OCI-LY1 (cell line): ENCODE data around the gene HNRNPA0.

ENCODE experiments used
- H2AFZ ChIP-seq: fragments of 200-600 bp; sonication (generic), shearing (Covaris generic); 2 replicates; pipeline ENCODE4 v1.6.0; 2014; ENCODE audit warnings: antibody characterized with exemption, mild to moderate bottlenecking, low read length
- H3F3A ChIP-seq: fragments of 200-600 bp; sonication (generic), shearing (Covaris generic); 2 replicates; pipeline ENCODE4 v1.6.0; 2014; ENCODE audit warnings: mild to moderate bottlenecking, antibody characterized with exemption, low read length, moderate library complexity; ENCODE audit not compliant: insufficient read depth
- H3K27ac ChIP-seq: fragments of 200-600 bp; sonication (generic); 2 replicates; pipeline ENCODE4 v1.5.1; 2014; ENCODE audit warnings: low read length, mixed run types, mild to moderate bottlenecking, low read depth; ENCODE audit not compliant: poor library complexity, severe bottlenecking
- H3K27me3 ChIP-seq: fragments of 200-600 bp; sonication (generic); 2 replicates; pipeline ENCODE4 v1.6.0; 2014; ENCODE audit warnings: antibody characterized with exemption, mild to moderate bottlenecking, low read length, moderate library complexity; ENCODE audit not compliant: insufficient read depth
- H3K36me3 ChIP-seq: fragments of 200-600 bp; sonication (generic); 2 replicates; pipeline ENCODE4 v1.6.1; 2014; ENCODE audit warnings: mild to moderate bottlenecking, antibody characterized with exemption, low read length, moderate library complexity, mixed read lengths; ENCODE audit not compliant: insufficient read depth
- H3K4me1 ChIP-seq: fragments of 200-600 bp; sonication (generic); 2 replicates; pipeline ENCODE4 v1.5.1; 2014; ENCODE audit warnings: mild to moderate bottlenecking, low read length, moderate library complexity; ENCODE audit not compliant: insufficient read depth, severe bottlenecking
- H3K4me2 ChIP-seq: fragments of 200-600 bp; sonication (generic), shearing (Covaris generic); 2 replicates; pipeline ENCODE4 v1.6.1; 2014; ENCODE audit warnings: low read length
- H3K4me3 ChIP-seq: fragments of 200-600 bp; sonication (generic); 2 replicates; pipeline ENCODE4 v1.5.1; 2014; ENCODE audit warnings: low read length, low read depth, mild to moderate bottlenecking, mixed read lengths; ENCODE audit not compliant: poor library complexity, severe bottlenecking
- H3K79me2 ChIP-seq: fragments of 200-600 bp; shearing (Covaris generic); 2 replicates; pipeline ENCODE4 v1.6.1; 2016; ENCODE audit warnings: mixed run types, low read length, mixed read lengths; ENCODE audit not compliant: insufficient read depth
- H3K9ac ChIP-seq: fragments of 200-600 bp; sonication (generic), shearing (Covaris generic); 2 replicates; pipeline ENCODE4 v1.6.1; 2014; ENCODE audit warnings: mild to moderate bottlenecking, low read length, mixed read lengths
- H3K9me2 ChIP-seq: fragments of 200-600 bp; sonication (generic), shearing (Covaris generic); 2 replicates; pipeline ENCODE4 v1.6.1; 2014; ENCODE audit warnings: low read depth, mild to moderate bottlenecking, low read length, mixed read lengths
- H3K9me3 ChIP-seq: fragments of 200-600 bp; shearing (Covaris generic); 2 replicates; pipeline ENCODE4 v1.6.1; 2014; ENCODE audit warnings: low read length, mixed read lengths
- H4K20me1 ChIP-seq: fragments of 200-600 bp; sonication (generic), shearing (Covaris generic); 2 replicates; pipeline ENCODE4 v1.6.0; 2016; ENCODE audit warnings: mild to moderate bottlenecking, low read length; ENCODE audit not compliant: insufficient read depth
- CTCF ChIP-seq: fragments of 200-600 bp; sonication (generic), shearing (Covaris generic); IDR thresholded peaks from 2 replicates; pipeline ENCODE4 v1.5.1; 2017; ENCODE audit warnings: mild to moderate bottlenecking, antibody characterized with exemption, low read length, moderate library complexity, mixed read lengths
- EZH2 ChIP-seq: fragments of 200-600 bp; sonication (generic), shearing (Covaris generic); IDR thresholded peaks from 2 replicates; pipeline ENCODE4 v1.8.0; 2017; ENCODE audit warnings: borderline replicate concordance, mixed run types, mild to moderate bottlenecking, antibody characterized with exemption, low read length, moderate library complexity, mixed read lengths

Gene HNRNPA0

DNA sequence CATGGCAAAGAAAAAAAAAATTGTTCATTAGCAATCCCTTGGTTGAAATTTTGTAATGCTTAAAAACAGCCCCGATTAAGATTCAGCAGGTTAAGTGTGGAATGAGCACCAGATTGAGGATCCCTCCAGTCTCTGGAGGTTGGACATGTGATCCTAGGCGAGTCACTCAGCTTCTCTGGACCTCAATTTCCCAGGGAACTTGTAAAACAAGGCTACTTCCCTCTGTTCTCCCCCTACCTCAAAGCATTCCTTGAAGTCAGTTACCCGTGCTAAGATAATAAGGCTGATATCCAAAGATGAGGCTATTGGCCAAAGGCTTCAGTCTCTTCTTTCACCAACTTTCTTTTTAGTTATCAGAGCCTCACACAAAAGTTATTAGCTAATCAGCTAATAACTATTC, 21.2 kb downstream of the HNRNPA0 start:
- H3K4me1 ChIP-seq: no peaks in the 10 kb centered on the region
- no peaks in the 10 kb centered on the region for H3K36me3 ChIP-seq
- no peak overlapping the region for H2AFZ ChIP-seq
- no peaks in the 10 kb centered on the region for H3F3A ChIP-seq
- H3K27ac ChIP-seq: no peak overlapping the region
- TF ChIP-seq EZH2 (no peak), CTCF (no peak)
- H4K20me1 ChIP-seq: no peaks in the 10 kb centered on the region
- H3K79me2 ChIP-seq: no peaks in the 10 kb centered on the region
- H3K9me3 ChIP-seq: no peaks in the 10 kb centered on the region
- H3K9ac ChIP-seq: no peak overlapping the region
- H3K4me3 ChIP-seq: no peak overlapping the region
- peaks cover 5% of the 10 kb centered on the region; the same call in 1 of the 2 replicates for H3K27me3 ChIP-seq
- H3K4me2 ChIP-seq: no peak overlapping the region
- H3K9me2 ChIP-seq: no peaks in the 10 kb centered on the region

DNA sequence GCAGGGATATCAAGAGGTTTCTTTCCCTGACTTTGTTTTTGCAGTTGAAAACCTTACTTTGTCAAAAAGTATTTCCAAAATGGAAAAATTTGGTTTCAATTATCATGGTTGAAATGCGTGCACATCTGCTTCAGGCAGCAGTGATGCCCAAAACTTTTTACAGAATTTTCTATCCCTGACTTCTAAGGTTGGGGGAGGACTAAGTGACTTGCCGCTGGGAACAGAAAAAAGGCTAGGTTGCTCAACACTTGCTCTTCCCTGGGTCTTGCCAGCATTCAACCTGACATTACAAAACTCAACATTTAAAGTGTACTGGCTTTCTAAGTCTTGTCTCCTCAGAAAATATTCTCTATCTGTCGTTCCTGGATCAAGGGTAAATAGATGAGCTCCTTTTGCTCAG, 23.0 kb downstream of the HNRNPA0 start:
- no peak overlapping the region for H3K9ac ChIP-seq
- H3K4me1 ChIP-seq: no peaks in the 10 kb centered on the region
- no peaks in the 10 kb centered on the region for H3K9me2 ChIP-seq
- H3F3A ChIP-seq: no peaks in the 10 kb centered on the region
- no peak overlapping the region for H3K27ac ChIP-seq
- TF ChIP-seq CTCF (no peak), EZH2 (no peak)
- no peak overlapping the region for H3K4me2 ChIP-seq
- no peaks in the 10 kb centered on the region for H3K9me3 ChIP-seq
- no peak overlapping the region for H3K4me3 ChIP-seq
- H3K36me3 ChIP-seq: no peaks in the 10 kb centered on the region
- H4K20me1 ChIP-seq: no peaks in the 10 kb centered on the region
- H2AFZ ChIP-seq: no peak overlapping the region
- H3K27me3 ChIP-seq: no peaks in the 10 kb centered on the region; the same call in 1 of the 2 replicates
- no peaks in the 10 kb centered on the region for H3K79me2 ChIP-seq

GRCh38 chr5:137730336-137730735, 23.8 kb downstream of the HNRNPA0 start:
- H3F3A ChIP-seq: no peaks in the 10 kb centered on the region
- no peaks in the 10 kb centered on the region for H3K36me3 ChIP-seq
- no peaks in the 10 kb centered on the region for H3K79me2 ChIP-seq
- no peak overlapping the region for H2AFZ ChIP-seq
- no peak overlapping the region for H3K9ac ChIP-seq
- H3K4me1 ChIP-seq: no peaks in the 10 kb centered on the region
- no peak overlapping the region for H3K4me3 ChIP-seq
- no peaks in the 10 kb centered on the region for H3K9me2 ChIP-seq
- TF ChIP-seq EZH2 (no peak), CTCF (no peak)
- no peak overlapping the region for H3K4me2 ChIP-seq
- H3K27me3 ChIP-seq: no peaks in the 10 kb centered on the region; the same call in 1 of the 2 replicates
- no peak overlapping the region for H3K27ac ChIP-seq
- no peaks in the 10 kb centered on the region for H3K9me3 ChIP-seq
- no peaks in the 10 kb centered on the region for H4K20me1 ChIP-seq
